HUES64 (cell line): Measurements from ENCODE around the gene BZW2.

Experiments used
- H3K27ac ChIP-seq: 2 replicates; pipeline ENCODE4 v1.7.0; 2013; ENCODE audit warnings: low read depth, low read length, inconsistent platforms
- H3K27me3 ChIP-seq: 2 replicates; pipeline ENCODE4 v1.6.1; 2013; ENCODE audit warnings: mild to moderate bottlenecking, low read length; ENCODE audit not compliant: insufficient read depth
- H3K36me3 ChIP-seq: 2 replicates; pipeline ENCODE4 v1.6.1; 2013; ENCODE audit warnings: mild to moderate bottlenecking, low read length; ENCODE audit not compliant: insufficient read depth
- H3K4me1 ChIP-seq: 2 replicates; pipeline ENCODE4 v1.6.1; 2013; ENCODE audit warnings: mild to moderate bottlenecking, low read length, moderate library complexity; ENCODE audit not compliant: insufficient read depth
- H3K4me3 ChIP-seq: 2 replicates; pipeline ENCODE4 v1.5.1; 2013; ENCODE audit warnings: mild to moderate bottlenecking, low read length, moderate library complexity
- H3K9ac ChIP-seq: 2 replicates; pipeline ENCODE4 v1.6.1; 2013; ENCODE audit warnings: mild to moderate bottlenecking, low read depth, low read length
- H3K9me3 ChIP-seq: 2 replicates; pipeline ENCODE4 v1.6.1; 2013; ENCODE audit warnings: low read depth, low read length; ENCODE audit not compliant: insufficient read depth
- WGBS: fragments of 150-250, 120-280 bp; methylation state at CpG from one replicate; pipeline ENCODE4 v1.1.7; 2013; ENCODE audit warnings: missing lambda C conversion rate; 5-methylcytosine and 5-hydroxymethylcytosine counted together

Gene BZW2

DNA sequence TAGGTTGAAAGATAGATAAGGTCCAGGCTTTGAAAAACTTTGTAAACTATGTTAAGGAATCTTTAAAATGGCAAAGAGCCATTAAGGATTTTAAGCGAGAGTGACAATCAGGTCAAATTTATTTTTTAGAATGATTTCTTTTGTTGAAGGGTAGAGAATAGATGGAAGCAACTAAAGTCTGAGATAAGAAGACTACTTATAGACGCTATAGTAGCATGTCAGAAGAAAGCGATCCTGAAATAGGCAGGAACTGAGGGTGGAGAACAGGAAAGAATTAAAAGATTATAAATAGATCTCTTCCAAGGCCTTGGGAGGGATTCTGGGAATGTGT, 94.6 kb downstream of the BZW2 start:
- H3K9me3 ChIP-seq: no peaks in the 10 kb centered on the region
- peaks cover 15% of the 10 kb centered on the region for H3K4me1 ChIP-seq
- no peak overlapping the region for H3K9ac ChIP-seq
- H3K4me3 ChIP-seq: no peak overlapping the region
- 94% methylated on average over 3 of the region's 3 CpGs for WGBS
- H3K36me3 ChIP-seq: no peaks in the 10 kb centered on the region
- H3K27ac ChIP-seq: no peak overlapping the region
- no peaks in the 10 kb centered on the region for H3K27me3 ChIP-seq

DNA sequence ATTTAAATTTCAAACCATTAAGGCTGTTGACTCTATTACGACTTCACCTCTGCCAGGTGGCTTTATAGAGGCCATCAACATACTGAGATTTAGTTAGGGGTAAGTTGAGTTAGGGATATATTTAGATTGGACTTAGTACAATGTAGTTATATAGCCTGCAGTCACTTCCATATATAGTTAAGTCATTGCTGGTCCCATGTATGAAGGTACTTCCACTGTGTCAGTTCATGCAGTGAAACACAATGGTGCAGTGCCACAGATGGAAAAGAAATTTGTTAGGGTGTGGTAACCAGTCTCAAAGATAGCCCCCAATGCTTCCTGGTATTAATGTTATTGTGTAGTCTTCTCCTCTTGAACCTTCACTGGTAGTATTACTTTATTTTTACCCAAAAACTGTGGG, 95.0 kb downstream of the BZW2 start:
- WGBS: 100% methylated on average over 1 of the region's 1 CpG
- Histone ChIP-seq H3K27ac (no peak overlapping the region), H3K9ac (no peak overlapping the region)

DNA sequence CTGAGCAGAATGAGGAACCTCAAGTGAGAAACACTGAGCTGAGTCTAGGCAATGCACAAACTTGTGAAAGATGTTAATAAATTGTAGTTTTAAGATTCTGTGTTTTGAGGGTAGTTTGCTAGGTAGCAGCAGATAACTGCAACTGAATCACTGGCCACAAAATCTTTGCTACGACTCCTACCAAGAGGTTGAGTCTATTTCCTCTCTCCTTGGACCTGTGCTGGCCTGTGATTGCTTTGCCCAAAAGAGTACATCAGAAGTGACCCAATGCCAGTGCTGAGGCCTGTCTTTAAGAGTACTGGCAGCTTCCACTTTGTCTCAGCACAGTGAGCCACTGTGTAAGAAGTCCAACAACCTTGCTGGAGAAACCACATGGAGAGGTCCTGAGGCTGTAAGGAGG, 95.7 kb downstream of the BZW2 start:
- H3K27me3 ChIP-seq: no peaks in the 10 kb centered on the region
- H3K9me3 ChIP-seq: no peaks in the 10 kb centered on the region
- H3K36me3 ChIP-seq: no peaks in the 10 kb centered on the region
- no peak overlapping the region for H3K4me3 ChIP-seq
- no peak overlapping the region for H3K27ac ChIP-seq
- 100% methylated on average over 1 of the region's 1 CpG for WGBS
- no peak overlapping the region for H3K9ac ChIP-seq
- H3K4me1 ChIP-seq: peaks cover 21% of the 10 kb centered on the region

More for the DNA sequence above, 95.0 kb downstream of the BZW2 start:
- Histone ChIP-seq H3K9me3 (no peaks in the 10 kb centered on the region), H3K4me1 (peaks cover 19% of the 10 kb centered on the region), H3K27me3 (no peaks in the 10 kb centered on the region), H3K36me3 (no peaks in the 10 kb centered on the region), H3K4me3 (no peak overlapping the region)

DNA sequence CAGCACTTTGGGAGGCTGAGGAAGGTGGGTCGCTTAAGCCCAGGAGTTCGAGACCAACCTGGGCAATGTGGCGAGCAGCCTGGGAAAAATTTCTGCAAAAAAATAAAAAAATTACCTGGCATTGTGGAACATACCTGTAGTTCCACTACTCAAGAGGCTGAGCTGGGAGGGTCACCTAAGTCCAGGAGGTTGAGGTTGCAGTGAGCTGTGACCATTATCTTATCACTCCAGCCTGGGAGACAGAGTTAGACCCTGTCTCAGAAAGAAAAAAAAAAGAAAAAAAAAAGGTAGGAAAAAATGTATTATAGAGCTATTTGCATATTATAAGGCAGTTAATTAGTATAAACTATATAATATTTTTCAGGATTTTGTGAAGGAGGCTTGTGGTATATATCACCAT, 96.6 kb downstream of the BZW2 start:
- Histone ChIP-seq H3K9ac (no peak overlapping the region), H3K4me1 (peaks cover 13% of the 10 kb centered on the region), H3K9me3 (no peaks in the 10 kb centered on the region), H3K27me3 (no peaks in the 10 kb centered on the region), H3K27ac (no peak overlapping the region), H3K36me3 (no peaks in the 10 kb centered on the region), H3K4me3 (no peak overlapping the region)
- 98% methylated on average over 3 of the region's 3 CpGs for WGBS

DNA sequence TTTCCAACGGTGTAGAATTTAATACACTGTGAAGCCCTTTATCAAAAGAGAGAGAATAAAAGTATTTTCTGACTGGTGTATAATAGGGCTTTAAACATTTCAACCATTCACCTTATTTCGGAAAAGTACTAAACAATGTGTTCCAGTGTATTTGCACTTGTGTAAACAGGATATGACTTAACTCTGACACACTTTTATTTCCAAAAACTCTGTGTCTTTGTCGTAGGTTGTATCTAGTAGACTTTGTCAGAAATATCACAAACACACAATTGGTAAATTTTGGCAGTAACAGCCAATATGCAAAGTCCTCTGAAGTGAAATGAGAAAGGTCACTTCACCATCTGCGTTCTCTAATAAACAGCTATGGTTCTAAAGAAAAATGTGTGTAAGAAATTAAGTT, 97.3 kb downstream of the BZW2 start:
- Histone ChIP-seq H3K9ac (no peak overlapping the region), H3K27me3 (no peaks in the 10 kb centered on the region), H3K27ac (no peak overlapping the region), H3K9me3 (no peaks in the 10 kb centered on the region), H3K4me3 (no peak overlapping the region), H3K36me3 (no peaks in the 10 kb centered on the region), H3K4me1 (peaks cover 13% of the 10 kb centered on the region)
- 83% methylated on average over 3 of the region's 4 CpGs for WGBS

DNA sequence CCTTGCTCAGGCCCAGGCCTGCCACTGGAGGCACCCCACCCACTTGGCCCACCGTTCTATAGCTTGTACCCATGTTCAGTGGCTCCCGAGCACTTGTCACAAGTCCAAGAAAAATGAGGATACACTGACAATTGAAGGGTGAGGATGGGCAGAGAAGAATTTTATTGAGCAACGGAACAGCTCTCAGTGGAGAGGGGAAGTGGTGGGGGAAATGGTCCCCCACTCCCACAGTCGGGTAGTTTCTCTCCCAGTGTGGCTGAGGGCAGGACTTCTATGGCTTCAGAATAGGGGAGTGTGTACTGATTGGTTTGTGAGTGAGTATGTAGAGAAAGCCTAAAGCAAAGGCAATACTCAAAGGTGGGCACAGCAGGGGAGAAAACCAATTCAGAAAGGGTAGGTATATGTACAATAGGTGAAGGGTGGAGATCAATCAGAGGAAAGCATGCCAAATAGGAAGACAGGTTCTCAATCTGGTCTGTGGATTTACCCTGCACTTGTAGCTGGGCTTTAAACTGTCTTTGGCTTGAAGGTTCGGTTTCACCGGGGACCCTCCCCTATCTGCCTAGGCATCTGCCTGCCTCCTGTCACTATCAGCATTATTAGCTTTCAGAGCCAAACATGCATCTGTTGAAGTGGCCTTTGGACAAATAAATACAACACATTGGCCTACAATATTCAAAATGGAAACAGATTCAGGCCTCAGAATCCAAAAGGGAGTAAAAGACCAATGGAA, 98.7 kb downstream of the BZW2 start:
- Histone ChIP-seq H3K9ac (no peak overlapping the region), H3K27me3 (no peaks in the 10 kb centered on the region), H3K4me3 (no peak overlapping the region), H3K9me3 (no peaks in the 10 kb centered on the region), H3K27ac (peak overlapping the region; percentile 51), H3K4me1 (peaks cover 13% of the 10 kb centered on the region), H3K36me3 (no peaks in the 10 kb centered on the region)
- 87% methylated on average over 6 of the region's 6 CpGs for WGBS

DNA sequence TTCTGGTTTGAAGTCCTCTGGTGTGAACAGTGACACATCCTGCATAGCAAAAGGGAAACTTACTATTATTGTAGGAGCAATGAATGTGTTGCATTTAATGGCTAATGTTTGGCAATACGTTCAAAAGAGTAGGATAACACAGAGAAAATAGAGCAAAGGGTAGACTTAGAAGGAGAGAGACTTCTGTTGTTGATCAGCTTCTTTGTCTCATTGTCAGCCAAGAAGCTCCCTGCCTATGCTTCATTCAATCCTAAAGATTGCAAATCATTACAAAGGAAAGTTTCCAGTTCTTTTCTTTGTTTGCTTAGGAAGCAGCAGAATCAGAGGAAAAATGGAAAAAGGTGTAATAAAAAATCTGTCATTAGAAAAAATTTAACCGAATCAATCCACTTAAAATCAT, 99.7 kb downstream of the BZW2 start:
- Histone ChIP-seq H3K4me1 (peaks cover 13% of the 10 kb centered on the region), H3K27me3 (no peaks in the 10 kb centered on the region), H3K36me3 (no peaks in the 10 kb centered on the region), H3K4me3 (no peak overlapping the region), H3K9ac (no peak overlapping the region), H3K9me3 (no peaks in the 10 kb centered on the region), H3K27ac (peak overlapping the region; percentile 51; the same call in 1 of the 2 replicates)
- WGBS: 20% methylated on average over 1 of the region's 2 CpGs

DNA sequence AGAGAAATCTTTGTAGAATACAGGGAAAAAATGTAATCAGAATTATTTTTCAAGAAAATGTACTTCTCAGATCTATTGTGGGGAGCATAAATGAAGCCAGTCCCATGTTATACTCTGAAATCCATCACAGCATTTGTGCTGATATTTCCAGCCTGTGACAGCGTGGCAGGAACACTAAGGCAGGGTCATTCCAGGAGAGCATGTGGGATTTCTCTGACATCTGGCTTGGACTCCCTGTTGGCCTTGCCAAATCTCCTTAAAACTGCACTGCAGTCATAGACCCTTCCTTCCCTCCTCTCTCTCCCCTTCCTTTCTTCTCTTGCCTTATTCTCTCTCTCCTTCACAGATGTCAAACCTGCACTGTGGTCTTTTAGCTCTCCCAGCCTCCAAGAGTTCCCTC, 101.1 kb downstream of the BZW2 start:
- Histone ChIP-seq H3K9me3 (no peaks in the 10 kb centered on the region), H3K27ac (no peak overlapping the region), H3K36me3 (no peaks in the 10 kb centered on the region), H3K9ac (no peak overlapping the region), H3K27me3 (no peaks in the 10 kb centered on the region), H3K4me3 (no peak overlapping the region), H3K4me1 (peaks cover 13% of the 10 kb centered on the region)
- WGBS: 93% methylated on average over 1 of the region's 1 CpG

DNA sequence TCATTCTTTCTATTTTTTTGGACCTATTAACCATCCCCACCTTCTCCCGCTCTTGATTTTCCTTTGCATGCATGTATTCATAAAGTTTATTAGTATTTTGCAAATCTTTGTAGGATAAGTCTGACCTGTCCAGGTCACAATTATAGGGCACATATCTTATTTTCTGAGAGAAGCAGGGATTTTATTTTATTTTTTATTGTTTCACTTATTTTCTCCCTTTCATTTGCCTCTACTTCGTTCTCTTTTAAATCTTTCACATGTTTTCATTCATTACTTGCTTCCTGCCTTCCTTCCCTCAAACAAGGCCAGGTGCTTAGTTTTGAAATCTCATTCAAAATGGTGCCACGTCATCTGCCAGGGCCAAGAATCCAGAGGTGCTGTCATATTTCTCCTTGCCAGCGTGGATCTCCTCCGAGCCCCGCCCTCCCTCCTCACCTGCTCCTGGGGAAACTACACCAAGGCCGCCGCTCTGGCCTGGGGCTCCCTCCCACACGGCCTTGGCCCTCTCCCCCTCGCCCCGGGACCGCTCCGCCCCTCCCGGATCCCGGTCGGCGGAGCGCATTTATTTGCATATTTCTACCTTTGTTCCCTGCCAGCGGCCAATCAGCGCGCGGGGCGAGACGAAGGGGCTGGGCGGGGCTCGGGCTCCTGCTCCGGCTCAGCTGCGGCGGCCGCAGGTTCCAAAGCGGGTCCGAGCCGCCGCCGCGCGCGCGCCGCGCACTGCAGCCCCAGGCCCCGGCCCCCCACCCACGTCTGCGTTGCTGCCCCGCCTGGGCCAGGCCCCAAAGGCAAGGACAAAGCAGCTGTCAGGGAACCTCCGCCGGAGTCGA, 107.3 kb downstream of the BZW2 start, which contains the start of gene TSPAN13:
Gene TSPAN13, plus strand, starts transcription at position 654 of the 830 bp plus-strand sequence. CDS start 213 bp downstream, outside the sequence.
- peaks cover 13% of the 10 kb centered on the region; the same call in 1 of the 2 replicates for H3K4me1 ChIP-seq
- H3K27me3 ChIP-seq: peaks cover 18% of the 10 kb centered on the region
- H3K9ac ChIP-seq: peak within 1 kb of the TSS; percentile 79
- no peaks in the 10 kb centered on the region for H3K9me3 ChIP-seq
- peak within 1 kb of the TSS; percentile 53; the same call in 1 of the 2 replicates for H3K27ac ChIP-seq
- peak within 1 kb of the TSS; percentile 97 for H3K4me3 ChIP-seq
- under 1% methylated on average over 47 of the region's 48 CpGs for WGBS
- no peaks in the 10 kb centered on the region for H3K36me3 ChIP-seq

DNA sequence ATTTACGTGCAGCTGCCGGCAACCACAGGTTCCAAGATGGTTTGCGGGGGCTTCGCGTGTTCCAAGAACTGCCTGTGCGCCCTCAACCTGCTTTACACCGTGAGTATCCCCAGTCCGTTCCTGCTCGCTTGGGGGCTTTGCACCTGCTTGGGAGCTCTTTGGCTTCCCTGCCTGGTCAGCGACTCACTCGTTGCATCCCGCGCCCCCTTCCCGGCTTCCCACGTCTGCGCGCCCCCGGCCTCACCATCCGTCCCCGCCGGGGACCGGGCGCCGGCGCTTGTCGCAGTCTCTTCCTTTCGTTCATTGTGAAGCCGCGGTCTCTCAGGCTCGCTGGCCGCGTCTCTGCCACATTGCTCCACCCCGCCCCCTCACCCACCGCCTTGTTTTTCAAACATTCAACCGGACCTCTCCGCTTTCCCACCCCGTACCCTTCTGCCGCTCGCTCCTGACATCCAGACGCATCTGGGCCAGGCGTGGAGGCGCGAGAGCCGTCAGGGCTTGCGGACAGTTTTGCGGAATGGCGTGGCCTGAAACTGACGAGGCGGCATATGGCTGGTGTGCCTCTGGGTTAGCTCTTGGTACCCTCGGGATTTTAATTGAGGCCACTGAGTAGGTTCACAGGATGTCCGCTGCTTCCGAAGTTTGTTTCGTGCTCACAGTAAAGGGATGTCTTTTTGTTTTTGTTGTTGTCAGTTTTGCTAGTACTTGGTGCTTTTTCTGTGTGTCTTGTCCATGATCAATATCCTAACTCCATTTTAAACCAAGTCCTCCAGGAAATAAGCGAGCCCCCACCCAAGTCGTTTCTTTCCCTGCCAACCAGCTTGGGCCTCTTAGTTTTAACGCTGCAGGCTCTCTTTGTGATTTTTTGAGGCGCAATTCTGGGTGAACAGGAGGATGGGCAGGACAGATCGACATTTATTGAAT, 108.2 kb downstream of the BZW2 start:
- Histone ChIP-seq H3K27me3 (peaks cover 18% of the 10 kb centered on the region), H3K9ac (peak overlapping the region; percentile 79), H3K9me3 (no peaks in the 10 kb centered on the region), H3K27ac (peak overlapping the region; percentile 53; the same call in 1 of the 2 replicates), H3K4me1 (peaks cover 13% of the 10 kb centered on the region; the same call in 1 of the 2 replicates), H3K4me3 (peak overlapping the region; percentile 97), H3K36me3 (no peaks in the 10 kb centered on the region)
- 2% methylated on average over 58 of the region's 58 CpGs for WGBS
